Stimulated activated CD8-positive, alpha-beta memory T cell treated with anti-CD3 and anti-CD28 coated beads, Interleukin-15, amount 100 ng/mL, for 48 hours (primary cell): ENCODE data around the gene HSF2BP.
"Not testable (repeated sequence)": the region's sequence is repeated elsewhere in the genome, so short reads cannot be mapped to it uniquely, and the experiment has no call there.

Experiments
- DNase-seq, 2 donors: peaks; one replicate each; pipeline ENCODE4 v3.0.0-alpha.2; 2020; ENCODE audit warnings: low read depth in 2 of 2

Gene HSF2BP

GRCh38 chr21:43516860-43517627 is 142.2 kb downstream of the HSF2BP start:
- DNase-seq = not testable (repeated sequence)

- DNase-seq = not testable (repeated sequence)
Observed at GRCh38 chr21:43516295-43516847, 142.9 kb downstream of the HSF2BP start.

- DNase-seq = not testable (repeated sequence)
Observed at GRCh38 chr21:43514834-43515233, 144.5 kb downstream of the HSF2BP start.

- not testable (repeated sequence) for DNase-seq
Observed at GRCh38 chr21:43513023-43513422, 146.3 kb downstream of the HSF2BP start.

- DNase-seq = not testable (repeated sequence)
Observed at GRCh38 chr21:43511209-43511608, 148.1 kb downstream of the HSF2BP start.

GRCh38 chr21:43510669-43511068 is 148.6 kb downstream of the HSF2BP start:
- DNase-seq = not testable (repeated sequence)

GRCh38 chr21:43503892-43504291 is 155.4 kb downstream of the HSF2BP start:
- DNase-seq = not testable (repeated sequence)

- not testable (repeated sequence) for DNase-seq
Observed at GRCh38 chr21:43503075-43503750, 156.1 kb downstream of the HSF2BP start.

- not testable (repeated sequence) for DNase-seq
Observed at GRCh38 chr21:43502407-43503071, 156.7 kb downstream of the HSF2BP start.

GRCh38 chr21:43498924-43499323 is 160.4 kb downstream of the HSF2BP start:
- not testable (repeated sequence) for DNase-seq

- DNase-seq = not testable (repeated sequence)
Observed at GRCh38 chr21:43498065-43498464, 161.2 kb downstream of the HSF2BP start.

- DNase-seq = not testable (repeated sequence)
Observed at GRCh38 chr21:43494279-43495012, 164.8 kb downstream of the HSF2BP start.

GRCh38 chr21:43493471-43493870 is 165.8 kb downstream of the HSF2BP start:
- DNase-seq = not testable (repeated sequence)

- not testable (repeated sequence) for DNase-seq
Observed at GRCh38 chr21:43488235-43488634, 171.1 kb downstream of the HSF2BP start.

GRCh38 chr21:43486051-43486450 is 173.2 kb downstream of the HSF2BP start:
- not testable (repeated sequence) for DNase-seq

GRCh38 chr21:43485016-43485415 is 174.3 kb downstream of the HSF2BP start:
- not testable (repeated sequence) for DNase-seq

GRCh38 chr21:43479197-43479596 is 180.1 kb downstream of the HSF2BP start:
- DNase-seq = not testable (repeated sequence)
